HepG2 (cell line): ENCODE measurements around the gene BCL7A. TPM values are rescaled to one million over a fixed set of nuclear protein-coding genes. Genes with fewer than 3 reads are reported as not detected.

ENCODE experiments used
- ATAC-seq: fragments of 200-7000 bp; cut with Tn5 transposase; 3 replicates; pipeline ENCODE4 v1.9.1; 2020; ENCODE audit warnings: mild to moderate bottlenecking, moderate library complexity
- BruUV-seq: library from RNA; stranded (reverse); fragments of 400-500 nt; replicated peaks from 2 replicates; lab custom pipeline; 2021; lab: Mats Ljungman, UMichigan
- CTCF ChIA-PET: fragments of 300-600 bp; formaldehyde crosslinking; extraction: SDS; loops from one replicate; lab custom pipeline; 2021; ENCODE audit warnings: low total read pairs, inconsistent platforms, low intra/inter-chr PET ratio; lab: Yijun Ruan, JAX
- POLR2A ChIA-PET: fragments of 350-600 bp; sonication (Branson Sonifier 250); formaldehyde crosslinking; loops from one replicate; lab custom pipeline; 2020; ENCODE audit warnings: antibody characterized with exemption, inconsistent platforms; lab: Yijun Ruan, JAX
- DNase-seq: peaks from one replicate; pipeline ENCODE4 v3.0.0-alpha.2; 2015; ENCODE audit warnings: low spot score
- FAIRE-seq: peaks from 3 replicates; lab custom pipeline; 2011; peaks lifted over from hg19 to GRCh38; lab: Jason Lieb, UNC
- H2AFZ ChIP-seq: one replicate; pipeline ENCODE4 v1.6.1; 2011; ENCODE audit warnings: low read length, inconsistent platforms
- H3K27ac ChIP-seq: fragments of 300-600 bp; 3 replicates; pipeline ENCODE4 v1.8.0; 2011; ENCODE audit warnings: mixed run types, mild to moderate bottlenecking, mixed read lengths, low read length, inconsistent platforms; ENCODE audit not compliant: insufficient read depth; ENCODE audit errors: extremely low read length
- H3K27me3 ChIP-seq, 2 experiments: fragments of 200-600 bp in 1 of 2; 2 replicates in 1 of 2; 3 replicates in 1 of 2; pipeline versions ENCODE4 v1.6.0 to v1.8.0; 2011; ENCODE audit warnings: low read length in 2 of 2, mild to moderate bottlenecking in 2 of 2, moderate library complexity in 2 of 2, inconsistent platforms in 1 of 2; ENCODE audit not compliant: insufficient read depth in 2 of 2, control insufficient read depth in 1 of 2
- H3K36me3 ChIP-seq, 2 experiments: fragments of 200-600 bp in 1 of 2; replicated peaks in 1 of 2; 2 replicates in 1 of 2; 3 replicates in 1 of 2; pipeline versions ENCODE4 v1.5.1 to v1.8.0; 2011; ENCODE audit warnings: low read length in 2 of 2, inconsistent platforms in 1 of 2; ENCODE audit not compliant: insufficient read depth in 2 of 2, control insufficient read depth in 1 of 2
- H3K4me1 ChIP-seq: 2 replicates; pipeline ENCODE4 v1.5.1; 2012; ENCODE audit warnings: low read length, inconsistent platforms; ENCODE audit not compliant: insufficient read depth
- H3K4me2 ChIP-seq: 2 replicates; pipeline ENCODE4 v1.6.0; 2011; ENCODE audit warnings: low read depth, low read length, inconsistent platforms
- H3K4me3 ChIP-seq, 3 experiments: fragments of 200-600 bp in 1 of 3; sonication (generic), shearing (Covaris generic) in 1 of 3; replicated peaks in 1 of 3; 2 replicates each; pipeline ENCODE4 v1.5.1; 2011 to 2016; ENCODE audit warnings: low read length in 3 of 3, inconsistent platforms in 2 of 3, low read depth in 2 of 3, mild to moderate bottlenecking in 2 of 3, control low read depth in 1 of 3, mixed read lengths in 1 of 3; ENCODE audit not compliant: insufficient read depth in 1 of 3
- H3K79me2 ChIP-seq: one replicate; pipeline ENCODE4 v1.6.1; 2011; ENCODE audit warnings: low read length, inconsistent platforms; ENCODE audit not compliant: insufficient read depth
- H3K9ac ChIP-seq: 2 replicates; pipeline ENCODE4 v1.6.0; 2011; ENCODE audit warnings: mild to moderate bottlenecking, low read depth, low read length, inconsistent platforms; ENCODE audit not compliant: insufficient read depth
- H3K9me3 ChIP-seq: 2 replicates; pipeline ENCODE4 v1.5.1; 2012; ENCODE audit warnings: mild to moderate bottlenecking, low read length
- H4K20me1 ChIP-seq: 2 replicates; pipeline ENCODE4 v1.6.0; 2011; ENCODE audit warnings: inconsistent platforms, mild to moderate bottlenecking, low read length, moderate library complexity; ENCODE audit not compliant: insufficient read depth
- ARHGAP35 ChIP-seq: sonication (generic); formaldehyde crosslinking; IDR thresholded peaks from 2 replicates; pipeline ENCODE4 v1.9.0; 2022; ENCODE audit warnings: mild to moderate bottlenecking, inconsistent platforms, moderate library complexity, missing genetic modification reagents, borderline replicate concordance
- KLF16 ChIP-seq, 2 experiments: sonication (generic) in 1 of 2; formaldehyde crosslinking in 1 of 2; IDR thresholded peaks; 2 replicates each; pipeline versions ENCODE4 v1.6.1 to v1.8.0; 2016 to 2023; ENCODE audit warnings: missing genetic modification reagents in 2 of 2, missing compliant biosample characterization in 1 of 2
- KLF9 ChIP-seq: IDR thresholded peaks from 2 replicates; pipeline ENCODE4 v1.6.1; 2016; ENCODE audit warnings: low read depth
- MAFF ChIP-seq: IDR thresholded peaks from 2 replicates; pipeline ENCODE4 v1.6.1; 2011; ENCODE audit warnings: low read depth, low read length, improper control_type of control experiment
- NBN ChIP-seq: fragments of 450-650 bp; conservative IDR thresholded peaks from 2 replicates; pipeline ENCODE4 v1.6.1; 2017
- SSRP1 ChIP-seq: IDR thresholded peaks from 2 replicates; pipeline ENCODE4 v1.6.1; 2016; ENCODE audit warnings: control low read depth
- ZMAT3 ChIP-seq: sonication (generic); formaldehyde crosslinking; conservative IDR thresholded peaks from 2 replicates; pipeline ENCODE4 v1.7.0; 2021; ENCODE audit warnings: missing genetic modification reagents
- ZNF232 ChIP-seq: sonication (generic); formaldehyde crosslinking; IDR thresholded peaks from 2 replicates; pipeline ENCODE4 v1.4.0; 2020; ENCODE audit warnings: missing genetic modification reagents, borderline replicate concordance
- ZNF274 ChIP-seq: sonication (generic); formaldehyde crosslinking; IDR thresholded peaks from 2 replicates; pipeline ENCODE4 v1.5.1; 2020; ENCODE audit warnings: mild to moderate bottlenecking, missing genetic modification reagents
- ZNF484 ChIP-seq: sonication (generic); formaldehyde crosslinking; IDR thresholded peaks from 2 replicates; pipeline ENCODE4 v1.5.1; 2020; ENCODE audit warnings: mild to moderate bottlenecking, low read depth, missing genetic modification reagents, borderline replicate concordance
- ZNF816 ChIP-seq: sonication (generic); formaldehyde crosslinking; IDR thresholded peaks from 2 replicates; pipeline ENCODE4 v1.8.0; 2022; ENCODE audit warnings: missing genetic modification reagents, mild to moderate bottlenecking, borderline replicate concordance
- WGBS: methylation state at CpG from one replicate; pipeline ENCODE4 v1.1.6; 2017; ENCODE audit warnings: low lambda C conversion rate; 5-methylcytosine and 5-hydroxymethylcytosine counted together
- in situ Hi-C: cut with HindIII; loops from 2 replicates; pipeline ENCODE4 v1.10.0; 2017; ENCODE audit warnings: low pct_unique_long_range_greater_than_20kb; ENCODE audit not compliant: extremely low pct_ligation_motif_present
- intact Hi-C: fragments of 100-400 bp; cut with micrococcal nuclease; formaldehyde crosslinking; loops from one replicate; pipeline ENCODE4 v1.10.0; 2022; ENCODE audit not compliant: unreplicated experiment
- polyA plus RNA-seq, 8 experiments: library from polyadenylated mRNA; depleted of rRNA in 3 of 8; stranded (reverse) in 7 of 8; unstranded in 1 of 8; fragments of >200 nt; fragmentation: Illumina TruSeq in 4 of 8; extraction: Trizol in 4 of 8; gene quantifications; 2 replicates each; pipeline versions ENCODE4 v1.2.1 to v1.2.3, GENCODE V29; 2011 to 2016; ENCODE audit warnings: low read depth in 4 of 8, missing spikeins in 1 of 8, mixed read lengths in 1 of 8; ENCODE audit not compliant: insufficient read depth in 1 of 8
- total RNA-seq, 5 experiments: library from RNA; depleted of rRNA; stranded (reverse); fragments of >200 nt; fragmentation: Illumina TruSeq; extraction: Trizol; gene quantifications; 2 replicates each; pipeline ENCODE4 v1.2.3, GENCODE V29; 2016; ENCODE audit warnings: low read depth in 1 of 5
- TF ChIP-seq, protein P1 (sequence below): sonication (generic); formaldehyde crosslinking; IDR thresholded peaks from 2 replicates; pipeline ENCODE4 v1.4.0; 2020; ENCODE audit warnings: mild to moderate bottlenecking, missing genetic modification reagents
- TF ChIP-seq, protein P2 (sequence below): sonication (generic); formaldehyde crosslinking; IDR thresholded peaks from 2 replicates; pipeline ENCODE4 v1.9.0; 2021; ENCODE audit warnings: missing genetic modification reagents, borderline replicate concordance
- TF ChIP-seq, protein P3 (sequence below): sonication (generic); formaldehyde crosslinking; IDR thresholded peaks from 2 replicates; pipeline ENCODE4 v1.8.0; 2022; ENCODE audit warnings: missing genetic modification reagents, mild to moderate bottlenecking, moderate library complexity, borderline replicate concordance
- TF ChIP-seq, protein P4 (sequence below): sonication (generic); formaldehyde crosslinking; IDR thresholded peaks from 2 replicates; pipeline ENCODE4 v1.9.0; 2021; ENCODE audit warnings: missing genetic modification reagents, borderline replicate concordance
- TF ChIP-seq, protein P5 (sequence below): sonication (generic); formaldehyde crosslinking; conservative IDR thresholded peaks from 2 replicates; pipeline ENCODE4 v1.4.0; 2020; ENCODE audit warnings: missing genetic modification reagents

BCL7A gene
- total and polyA plus RNA-seq, 2 of the 13 experiments (the other 11 are each of a cell fraction or from before 2014, with no cell fraction given) = 4.1 to 6.2 TPM

DNA sequence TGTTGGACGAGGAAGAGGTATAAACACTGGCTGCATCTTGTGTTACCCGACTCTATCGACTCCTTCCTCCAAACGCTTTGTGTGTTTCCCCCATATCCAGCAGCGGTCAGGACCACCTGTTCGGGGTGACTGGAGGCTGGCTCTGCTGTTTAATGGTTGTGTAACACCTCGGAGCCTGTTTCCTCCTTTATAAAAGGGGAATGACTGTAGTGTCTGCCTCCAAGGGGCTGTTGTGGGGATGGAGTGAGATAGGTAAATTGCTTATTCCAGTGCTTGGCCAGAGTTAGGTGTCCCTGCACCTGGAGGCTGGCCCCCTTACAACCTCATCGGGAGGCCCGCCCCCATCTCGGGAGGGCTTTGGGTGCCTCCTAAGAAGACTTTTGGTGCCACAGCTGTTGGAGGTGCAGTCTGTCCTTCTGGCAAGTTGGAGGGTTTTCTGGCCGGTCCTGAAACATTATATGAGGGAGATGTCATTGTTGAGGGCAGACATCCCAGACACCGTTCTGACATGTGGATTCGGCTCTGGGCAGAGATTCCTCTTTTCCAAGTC lies 57.9 kb downstream of the BCL7A start:
- FAIRE-seq (no peak), ATAC-seq (peak; percentile 8; the same call in 2 of the 3 replicates), DNase-seq (no peak)
- H2AFZ ChIP-seq = no peak overlapping the region
- in situ Hi-C loops = no loop called here
- 3% methylated on average over 12 of the region's 13 CpGs for WGBS
- intact Hi-C loops = loop anchor here (5.0 kb wide), 1 partner anchor 1392 kb away; the partner anchor contains the start of gene MLEC
- H3K9me3 ChIP-seq = no peaks in the 10 kb centered on the region
- peak overlapping the region; percentile 56 to 74 (median 62) for H3K4me3 ChIP-seq
- ChIA-PET CTCF (no interaction called here), POLR2A (interaction anchor here (0.6 to 3.9 kb wide), 5 partner anchors 8 to 34 kb away, joined by 3 to 27 read pairs (median 9); no protein-coding TSS in a partner anchor)
- H3K27me3 ChIP-seq = no peaks in the 10 kb centered on the region
- H3K4me1 ChIP-seq = peaks cover 58% of the 10 kb centered on the region
- peak overlapping the region; percentile 99 for H3K4me2 ChIP-seq
- peak overlapping the region; percentile 68 for H3K9ac ChIP-seq
- peaks cover 2 to 8% of the 10 kb centered on the region in 2 experiments; a peak in 4 of 5 replicates for H3K36me3 ChIP-seq
- H4K20me1 ChIP-seq = peaks cover 17% of the 10 kb centered on the region
- BruUV-seq = no TSS peak
- no peak overlapping the region for H3K27ac ChIP-seq
- peaks cover 42% of the 10 kb centered on the region for H3K79me2 ChIP-seq
- TF ChIP-seq ZNF484 (no peak), ZNF816 (no peak), ZNF274 (CRISPR knock-in tag) (no peak), ARHGAP35 (CRISPR knock-in tag) (no peak), NBN (no peak), SSRP1 (CRISPR knock-in tag) (no peak), ZMAT3 (CRISPR knock-in tag) (no peak), MAFF (no peak), ZNF232 (CRISPR knock-in tag) (no peak), KLF9 (CRISPR knock-in tag) (no peak), KLF16 (CRISPR knock-in tag; IDR thresholded peaks at IDR 0.05) (no peak)
- TF ChIP-seq, protein P1, sequence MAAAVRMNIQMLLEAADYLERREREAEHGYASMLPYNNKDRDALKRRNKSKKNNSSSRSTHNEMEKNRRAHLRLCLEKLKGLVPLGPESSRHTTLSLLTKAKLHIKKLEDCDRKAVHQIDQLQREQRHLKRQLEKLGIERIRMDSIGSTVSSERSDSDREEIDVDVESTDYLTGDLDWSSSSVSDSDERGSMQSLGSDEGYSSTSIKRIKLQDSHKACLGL (CRISPR knock-in tag) = no peak
- TF ChIP-seq, protein P2, sequence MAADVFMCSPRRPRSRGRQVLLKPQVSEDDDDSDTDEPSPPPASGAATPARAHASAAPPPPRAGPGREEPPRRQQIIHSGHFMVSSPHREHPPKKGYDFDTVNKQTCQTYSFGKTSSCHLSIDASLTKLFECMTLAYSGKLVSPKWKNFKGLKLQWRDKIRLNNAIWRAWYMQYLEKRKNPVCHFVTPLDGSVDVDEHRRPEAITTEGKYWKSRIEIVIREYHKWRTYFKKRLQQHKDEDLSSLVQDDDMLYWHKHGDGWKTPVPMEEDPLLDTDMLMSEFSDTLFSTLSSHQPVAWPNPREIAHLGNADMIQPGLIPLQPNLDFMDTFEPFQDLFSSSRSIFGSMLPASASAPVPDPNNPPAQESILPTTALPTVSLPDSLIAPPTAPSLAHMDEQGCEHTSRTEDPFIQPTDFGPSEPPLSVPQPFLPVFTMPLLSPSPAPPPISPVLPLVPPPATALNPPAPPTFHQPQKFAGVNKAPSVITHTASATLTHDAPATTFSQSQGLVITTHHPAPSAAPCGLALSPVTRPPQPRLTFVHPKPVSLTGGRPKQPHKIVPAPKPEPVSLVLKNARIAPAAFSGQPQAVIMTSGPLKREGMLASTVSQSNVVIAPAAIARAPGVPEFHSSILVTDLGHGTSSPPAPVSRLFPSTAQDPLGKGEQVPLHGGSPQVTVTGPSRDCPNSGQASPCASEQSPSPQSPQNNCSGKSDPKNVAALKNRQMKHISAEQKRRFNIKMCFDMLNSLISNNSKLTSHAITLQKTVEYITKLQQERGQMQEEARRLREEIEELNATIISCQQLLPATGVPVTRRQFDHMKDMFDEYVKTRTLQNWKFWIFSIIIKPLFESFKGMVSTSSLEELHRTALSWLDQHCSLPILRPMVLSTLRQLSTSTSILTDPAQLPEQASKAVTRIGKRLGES (CRISPR knock-in tag) = no peak
- TF ChIP-seq, protein P3, sequence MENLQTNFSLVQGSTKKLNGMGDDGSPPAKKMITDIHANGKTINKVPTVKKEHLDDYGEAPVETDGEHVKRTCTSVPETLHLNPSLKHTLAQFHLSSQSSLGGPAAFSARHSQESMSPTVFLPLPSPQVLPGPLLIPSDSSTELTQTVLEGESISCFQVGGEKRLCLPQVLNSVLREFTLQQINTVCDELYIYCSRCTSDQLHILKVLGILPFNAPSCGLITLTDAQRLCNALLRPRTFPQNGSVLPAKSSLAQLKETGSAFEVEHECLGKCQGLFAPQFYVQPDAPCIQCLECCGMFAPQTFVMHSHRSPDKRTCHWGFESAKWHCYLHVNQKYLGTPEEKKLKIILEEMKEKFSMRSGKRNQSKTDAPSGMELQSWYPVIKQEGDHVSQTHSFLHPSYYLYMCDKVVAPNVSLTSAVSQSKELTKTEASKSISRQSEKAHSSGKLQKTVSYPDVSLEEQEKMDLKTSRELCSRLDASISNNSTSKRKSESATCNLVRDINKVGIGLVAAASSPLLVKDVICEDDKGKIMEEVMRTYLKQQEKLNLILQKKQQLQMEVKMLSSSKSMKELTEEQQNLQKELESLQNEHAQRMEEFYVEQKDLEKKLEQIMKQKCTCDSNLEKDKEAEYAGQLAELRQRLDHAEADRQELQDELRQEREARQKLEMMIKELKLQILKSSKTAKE (CRISPR knock-in tag) = no peak
- TF ChIP-seq, protein P4, sequence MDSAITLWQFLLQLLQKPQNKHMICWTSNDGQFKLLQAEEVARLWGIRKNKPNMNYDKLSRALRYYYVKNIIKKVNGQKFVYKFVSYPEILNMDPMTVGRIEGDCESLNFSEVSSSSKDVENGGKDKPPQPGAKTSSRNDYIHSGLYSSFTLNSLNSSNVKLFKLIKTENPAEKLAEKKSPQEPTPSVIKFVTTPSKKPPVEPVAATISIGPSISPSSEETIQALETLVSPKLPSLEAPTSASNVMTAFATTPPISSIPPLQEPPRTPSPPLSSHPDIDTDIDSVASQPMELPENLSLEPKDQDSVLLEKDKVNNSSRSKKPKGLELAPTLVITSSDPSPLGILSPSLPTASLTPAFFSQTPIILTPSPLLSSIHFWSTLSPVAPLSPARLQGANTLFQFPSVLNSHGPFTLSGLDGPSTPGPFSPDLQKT = no peak
- TF ChIP-seq, protein P5, sequence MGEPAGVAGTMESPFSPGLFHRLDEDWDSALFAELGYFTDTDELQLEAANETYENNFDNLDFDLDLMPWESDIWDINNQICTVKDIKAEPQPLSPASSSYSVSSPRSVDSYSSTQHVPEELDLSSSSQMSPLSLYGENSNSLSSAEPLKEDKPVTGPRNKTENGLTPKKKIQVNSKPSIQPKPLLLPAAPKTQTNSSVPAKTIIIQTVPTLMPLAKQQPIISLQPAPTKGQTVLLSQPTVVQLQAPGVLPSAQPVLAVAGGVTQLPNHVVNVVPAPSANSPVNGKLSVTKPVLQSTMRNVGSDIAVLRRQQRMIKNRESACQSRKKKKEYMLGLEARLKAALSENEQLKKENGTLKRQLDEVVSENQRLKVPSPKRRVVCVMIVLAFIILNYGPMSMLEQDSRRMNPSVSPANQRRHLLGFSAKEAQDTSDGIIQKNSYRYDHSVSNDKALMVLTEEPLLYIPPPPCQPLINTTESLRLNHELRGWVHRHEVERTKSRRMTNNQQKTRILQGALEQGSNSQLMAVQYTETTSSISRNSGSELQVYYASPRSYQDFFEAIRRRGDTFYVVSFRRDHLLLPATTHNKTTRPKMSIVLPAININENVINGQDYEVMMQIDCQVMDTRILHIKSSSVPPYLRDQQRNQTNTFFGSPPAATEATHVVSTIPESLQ (CRISPR knock-in tag) = no peak
